Umbilical cord (tissue), 2 donors: ENCODE data around the gene NLGN1. TPM values are rescaled to one million over a fixed set of nuclear protein-coding genes. Genes with fewer than 3 reads are reported as not detected.

Experiments used
- DNase-seq: peaks from one replicate; pipeline ENCODE4 v3.0.0-alpha.2; 2015; ENCODE audit warnings: low spot score
- total RNA-seq: library from RNA; depleted of rRNA; stranded (reverse); fragments of >200 nt; gene quantifications from one replicate; pipeline ENCODE4 v1.2.3, GENCODE V29; 2014; ENCODE audit warnings: low replicate concordance; ENCODE audit not compliant: insufficient read depth

Gene NLGN1
- total RNA-seq, 1 donor from 2014 or later = 8.7 TPM

- DNase-seq = no peak
Measured at GRCh38 chr3:173755161-173755560, 357.6 kb downstream of the NLGN1 start.

GRCh38 chr3:173761161-173761560 is 363.6 kb downstream of the NLGN1 start:
- DNase-seq = no peak

GRCh38 chr3:173762501-173762900 is 365.0 kb downstream of the NLGN1 start:
- no peak for DNase-seq

- DNase-seq = peak; percentile 31
Measured at GRCh38 chr3:173770011-173770410, 372.5 kb downstream of the NLGN1 start.

GRCh38 chr3:173770796-173771573 is 373.4 kb downstream of the NLGN1 start:
- DNase-seq = no peak

GRCh38 chr3:173773800-173774199 is 376.3 kb downstream of the NLGN1 start:
- DNase-seq = no peak

- no peak for DNase-seq
Measured at GRCh38 chr3:173774294-173774693, 376.8 kb downstream of the NLGN1 start.

- DNase-seq = no peak
Measured at GRCh38 chr3:173778251-173778650, 380.7 kb downstream of the NLGN1 start.

- no peak for DNase-seq
Measured at GRCh38 chr3:173780067-173780466, 382.5 kb downstream of the NLGN1 start.

- no peak for DNase-seq
Measured at GRCh38 chr3:173785004-173785403, 387.5 kb downstream of the NLGN1 start.

- DNase-seq = no peak
Measured at GRCh38 chr3:173789530-173790162, 392.1 kb downstream of the NLGN1 start.

- DNase-seq = no peak
Measured at GRCh38 chr3:173793963-173794362, 396.4 kb downstream of the NLGN1 start.

- DNase-seq = no peak
Measured at GRCh38 chr3:173796405-173796804, 398.9 kb downstream of the NLGN1 start.

- peak; percentile 60 for DNase-seq
Measured at GRCh38 chr3:173796890-173797289, 399.3 kb downstream of the NLGN1 start.

- DNase-seq = no peak
Measured at GRCh38 chr3:173799060-173799816, 401.7 kb downstream of the NLGN1 start.

- no peak for DNase-seq
Measured at GRCh38 chr3:173800154-173800553, 402.6 kb downstream of the NLGN1 start.

- no peak for DNase-seq
Measured at GRCh38 chr3:173814809-173815208, 417.3 kb downstream of the NLGN1 start.

GRCh38 chr3:173819368-173819767 is 421.8 kb downstream of the NLGN1 start:
- no peak for DNase-seq

- no peak for DNase-seq
Measured at GRCh38 chr3:173823911-173824460, 426.4 kb downstream of the NLGN1 start.

GRCh38 chr3:173825730-173826129 is 428.2 kb downstream of the NLGN1 start:
- no peak for DNase-seq

GRCh38 chr3:173826416-173826815 is 428.9 kb downstream of the NLGN1 start:
- no peak for DNase-seq
